ENCODE results near the gene TBC1D8. TPM values are rescaled to one million over a fixed set of nuclear protein-coding genes. Genes with fewer than 3 reads are reported as not detected.

Gene TBC1D8
- total RNA-seq, 1 donor from 2014 or later: 17.3 TPM

- Histone ChIP-seq H3K4me3 (ENCODE audit: low read depth, low read length) (no peak overlapping the region), H3K27me3 (ENCODE audit: control insufficient read depth, insufficient read depth, low read length) (no peaks in the 10 kb centered on the region), H3K36me3 (ENCODE audit: control insufficient read depth, insufficient read depth, low read length) (no peaks in the 10 kb centered on the region)
- no peak for DNase-seq (ENCODE audit: low read depth)
- TF ChIP-seq CTCF (IDR thresholded peaks at IDR 0.05; ENCODE audit: insufficient read depth, low read length, poor library complexity, severe bottlenecking): no peak
Measured at GRCh38 chr2:100972452-100972851, 178.7 kb downstream of the TBC1D8 start.

- H3K4me3 ChIP-seq (ENCODE audit: low read depth, low read length): no peak overlapping the region
- no peak for DNase-seq (ENCODE audit: low read depth)
- TF ChIP-seq CTCF (IDR thresholded peaks at IDR 0.05; ENCODE audit: insufficient read depth, low read length, poor library complexity, severe bottlenecking): no peak
- H3K27me3 ChIP-seq (ENCODE audit: control insufficient read depth, insufficient read depth, low read length): no peaks in the 10 kb centered on the region
- no peaks in the 10 kb centered on the region for H3K36me3 ChIP-seq (ENCODE audit: control insufficient read depth, insufficient read depth, low read length)
Measured at GRCh38 chr2:100971221-100971620, 180.0 kb downstream of the TBC1D8 start.

GRCh38 chr2:100969998-100970397 lies 181.2 kb downstream of the TBC1D8 start:
- TF ChIP-seq CTCF (IDR thresholded peaks at IDR 0.05; ENCODE audit: insufficient read depth, low read length, poor library complexity, severe bottlenecking): no peak
- no peak for DNase-seq (ENCODE audit: low read depth)
- Histone ChIP-seq H3K4me3 (ENCODE audit: low read depth, low read length) (no peak overlapping the region), H3K36me3 (ENCODE audit: control insufficient read depth, insufficient read depth, low read length) (no peaks in the 10 kb centered on the region), H3K27me3 (ENCODE audit: control insufficient read depth, insufficient read depth, low read length) (no peaks in the 10 kb centered on the region)

- no peak for TF ChIP-seq CTCF (IDR thresholded peaks at IDR 0.05; ENCODE audit: insufficient read depth, low read length, poor library complexity, severe bottlenecking)
- DNase-seq (ENCODE audit: low read depth): no peak
- Histone ChIP-seq H3K4me3 (ENCODE audit: low read depth, low read length) (no peak overlapping the region), H3K27me3 (ENCODE audit: control insufficient read depth, insufficient read depth, low read length) (no peaks in the 10 kb centered on the region), H3K36me3 (ENCODE audit: control insufficient read depth, insufficient read depth, low read length) (no peaks in the 10 kb centered on the region)
Measured at GRCh38 chr2:100968146-100969145, 182.7 kb downstream of the TBC1D8 start.

GRCh38 chr2:100967716-100968115 lies 183.5 kb downstream of the TBC1D8 start:
- no peak for TF ChIP-seq CTCF (IDR thresholded peaks at IDR 0.05; ENCODE audit: insufficient read depth, low read length, poor library complexity, severe bottlenecking)
- Histone ChIP-seq H3K36me3 (ENCODE audit: control insufficient read depth, insufficient read depth, low read length) (no peaks in the 10 kb centered on the region), H3K4me3 (ENCODE audit: low read depth, low read length) (no peak overlapping the region), H3K27me3 (ENCODE audit: control insufficient read depth, insufficient read depth, low read length) (no peaks in the 10 kb centered on the region)
- DNase-seq (ENCODE audit: low read depth): no peak

All from kidney epithelial cell (primary cell).